Aorta (tissue), 5 donors: Measurements from ENCODE around the gene WBP1L. TPM values are rescaled to one million over a fixed set of nuclear protein-coding genes. Genes with fewer than 3 reads are reported as not detected.
"Not testable (repeated sequence)": the region's sequence is repeated elsewhere in the genome, so short reads cannot be mapped to it uniquely, and the experiment has no call there.

Experiments used
- ATAC-seq: fragments of 200-7000 bp; cut with Tn5 transposase; one replicate; pipeline ENCODE4 v1.9.1; 2022; ENCODE audit warnings: moderate library complexity; ENCODE audit not compliant: low FRiP score
- DNase-seq, 2 donors: peaks; one replicate each; pipeline ENCODE4 v3.0.0-alpha.2; 2020
- H3K27ac ChIP-seq, 2 donors: one replicate each; pipeline ENCODE4 v1.5.1; 2013; ENCODE audit warnings: low read length in 2 of 2, mild to moderate bottlenecking in 2 of 2, moderate library complexity in 2 of 2, control low read depth in 1 of 2, inconsistent platforms in 1 of 2, low read depth in 1 of 2
- H3K27me3 ChIP-seq, 2 donors: one replicate each; pipeline ENCODE4 v1.6.1; 2013; ENCODE audit warnings: control low read depth in 1 of 2, low read length in 1 of 2, mild to moderate bottlenecking in 1 of 2, moderate library complexity in 1 of 2; ENCODE audit not compliant: insufficient read depth in 2 of 2, control insufficient read depth in 1 of 2
- H3K36me3 ChIP-seq, 2 donors: one replicate each; pipeline ENCODE4 v1.6.1; 2013; ENCODE audit warnings: control low read depth in 1 of 2, low read length in 1 of 2, mild to moderate bottlenecking in 1 of 2; ENCODE audit not compliant: insufficient read depth in 2 of 2, control insufficient read depth in 1 of 2
- H3K4me1 ChIP-seq, 2 donors: one replicate each; pipeline ENCODE4 v1.6.1; 2013; ENCODE audit warnings: low read length in 2 of 2, control low read depth in 1 of 2, mild to moderate bottlenecking in 1 of 2, moderate library complexity in 1 of 2; ENCODE audit not compliant: insufficient read depth in 2 of 2, control insufficient read depth in 1 of 2
- H3K4me3 ChIP-seq, 2 donors: one replicate each; pipeline ENCODE4 v1.5.1; 2013; ENCODE audit warnings: low read length in 2 of 2, control low read depth in 1 of 2, mild to moderate bottlenecking in 1 of 2
- H3K9me3 ChIP-seq: one replicate; pipeline ENCODE4 v1.6.1; 2013; ENCODE audit warnings: mild to moderate bottlenecking, low read length; ENCODE audit not compliant: control insufficient read depth
- WGBS, 2 donors: extraction: QIAGEN DNeasy Blood & Tissue Kit; methylation state at CpG; one replicate each; pipeline ENCODE4 v1.1.7; 2013; 5-methylcytosine and 5-hydroxymethylcytosine counted together
- intact Hi-C, 2 donors: fragments of 100-400 bp; cut with DNase I; formaldehyde crosslinking; loops; one replicate each; pipeline versions ENCODE4 v1.14.2 to v1.15.0; 2022
- polyA plus RNA-seq, 2 donors: library from polyadenylated mRNA; stranded (reverse); fragments of 200-250 nt; gene quantifications; one replicate each; pipeline ENCODE4 v1.2.3, GENCODE V29; 2013
- total RNA-seq, 2 donors: library from RNA; stranded (reverse); fragmentation: NEBNext Ultra II Directional; extraction: Animal tissue kit (Norgen Biotek cat#: 25700); gene quantifications; one replicate each; pipeline ENCODE4 v1.2.1, GENCODE V29; 2021
- donor health status: healthy with polysubstance abuse.
- donor health status: Bipolar disorder and iron deficiency.
- donor health status: DM: no; HTN: no; CAD: no.
- donor health status: DM: no; HTN: no; CAD: no.
- donor health status: DM: yes; HTN: yes; CAD: no.

The WBP1L gene
- total and polyA plus RNA-seq, 4 donors, result 22.4 to 84.7 (median 61.4) TPM

DNA sequence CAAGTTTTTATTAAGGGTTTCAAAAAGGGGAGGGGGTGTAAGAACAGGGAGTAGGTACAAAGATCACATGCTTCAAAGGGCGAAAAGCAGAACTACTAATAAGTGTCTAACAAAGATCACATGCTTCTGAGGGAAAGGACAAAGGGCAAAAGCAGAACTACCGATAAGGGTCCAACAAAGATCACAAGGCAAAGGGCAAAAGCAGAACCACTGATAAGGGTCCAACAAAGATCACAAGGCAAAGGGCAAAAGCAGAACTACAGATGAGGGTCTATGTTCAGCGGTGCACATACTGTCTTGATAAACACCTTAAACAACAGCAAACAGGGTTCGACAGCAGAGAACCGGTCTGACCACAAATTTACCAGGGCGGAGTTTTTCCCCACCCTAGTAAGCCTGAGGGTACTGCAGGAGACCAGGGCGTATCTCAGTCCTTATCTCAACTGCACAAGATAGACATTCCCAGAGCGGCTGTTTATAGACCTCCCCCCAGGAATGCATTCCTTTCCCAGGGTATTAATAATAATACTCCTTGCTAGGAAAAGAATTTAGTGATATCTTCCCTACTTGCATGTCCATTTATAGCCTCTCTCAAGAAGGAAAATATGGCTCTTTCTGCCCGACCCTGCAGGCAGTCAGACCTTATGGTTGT lies 94.7 kb downstream of the WBP1L start:
- not testable (repeated sequence) for H3K4me1 ChIP-seq, H3K9me3 ChIP-seq, ATAC-seq, H3K27ac ChIP-seq, DNase-seq, H3K36me3 ChIP-seq, H3K27me3 ChIP-seq, H3K4me3 ChIP-seq
- 77 to 80% methylated on average over 9 of the region's 9 CpGs for WGBS, 2 donors
- intact Hi-C loops, result loop anchor here (5.0 to 10.0 kb wide), 4 partner anchors 64 to 496 kb away; partner anchors contain the start of gene RPEL1 (in 1 of the 2)

DNA sequence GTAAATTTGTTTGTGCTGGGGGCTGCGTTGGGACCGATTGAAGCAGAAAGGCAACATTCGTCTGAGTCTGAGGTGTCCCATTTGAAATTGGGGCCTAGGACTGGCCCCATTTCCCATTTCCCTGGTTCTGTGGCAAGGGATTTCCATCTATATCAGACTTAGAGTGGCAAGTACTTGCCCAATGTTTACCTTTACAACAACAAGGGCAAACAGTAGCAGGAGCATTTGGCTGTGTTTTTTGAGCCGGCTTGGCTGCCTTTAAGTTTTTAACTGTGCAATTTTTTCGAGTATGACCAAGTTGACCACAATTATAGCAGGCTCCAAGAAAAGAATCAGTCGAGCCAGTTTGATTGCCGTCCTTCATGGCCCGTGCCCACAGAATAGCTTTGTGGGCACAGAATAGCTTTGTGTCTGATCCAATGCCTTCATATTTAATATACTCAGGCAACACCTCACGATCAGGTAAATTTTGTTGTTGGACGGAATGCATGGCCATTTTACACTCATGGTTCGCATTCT lies 98.1 kb downstream of the WBP1L start:
- 84 to 88% methylated on average over 11 of the region's 11 CpGs for WGBS, 2 donors
- intact Hi-C loops, result no loop called here

DNA sequence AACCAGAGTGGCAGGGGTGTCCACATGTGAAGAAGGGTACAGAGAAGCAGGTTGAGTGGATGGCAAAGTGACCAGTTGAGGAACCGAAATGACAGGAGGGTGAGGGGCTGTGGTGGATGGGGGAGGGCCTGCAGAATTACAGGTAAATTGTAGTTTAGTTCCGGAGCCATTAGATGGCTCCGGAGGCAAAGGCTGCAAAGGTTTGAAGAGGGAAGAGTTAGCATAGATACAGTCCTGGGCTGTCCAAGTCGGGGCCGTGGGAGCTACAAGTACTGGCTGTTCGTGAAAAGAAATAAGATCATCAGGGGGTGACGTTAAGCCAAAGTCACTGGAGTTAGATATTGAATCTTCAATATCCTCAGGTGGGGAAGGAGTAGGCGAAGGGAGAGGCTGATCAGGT lies 99.4 kb downstream of the WBP1L start:
- H3K27ac ChIP-seq, H3K36me3 ChIP-seq, DNase-seq, ATAC-seq, H3K27me3 ChIP-seq, H3K4me3 ChIP-seq, H3K9me3 ChIP-seq, H3K4me1 ChIP-seq, intact Hi-C loops: not testable (repeated sequence)
- WGBS, 2 donors, result 52 to 68% methylated on average over 8 of the region's 8 CpGs

More for the DNA sequence above, 98.1 kb downstream of the WBP1L start:
- Histone ChIP-seq H3K4me1 (no peaks in the 10 kb centered on the region), H3K36me3 (no peaks in the 10 kb centered on the region), H3K27me3 (no peaks in the 10 kb centered on the region), H3K27ac (no peak overlapping the region), H3K9me3 (no peaks in the 10 kb centered on the region), H3K4me3 (no peak overlapping the region)
- DNase-seq (no peak), ATAC-seq (no peak)

DNA sequence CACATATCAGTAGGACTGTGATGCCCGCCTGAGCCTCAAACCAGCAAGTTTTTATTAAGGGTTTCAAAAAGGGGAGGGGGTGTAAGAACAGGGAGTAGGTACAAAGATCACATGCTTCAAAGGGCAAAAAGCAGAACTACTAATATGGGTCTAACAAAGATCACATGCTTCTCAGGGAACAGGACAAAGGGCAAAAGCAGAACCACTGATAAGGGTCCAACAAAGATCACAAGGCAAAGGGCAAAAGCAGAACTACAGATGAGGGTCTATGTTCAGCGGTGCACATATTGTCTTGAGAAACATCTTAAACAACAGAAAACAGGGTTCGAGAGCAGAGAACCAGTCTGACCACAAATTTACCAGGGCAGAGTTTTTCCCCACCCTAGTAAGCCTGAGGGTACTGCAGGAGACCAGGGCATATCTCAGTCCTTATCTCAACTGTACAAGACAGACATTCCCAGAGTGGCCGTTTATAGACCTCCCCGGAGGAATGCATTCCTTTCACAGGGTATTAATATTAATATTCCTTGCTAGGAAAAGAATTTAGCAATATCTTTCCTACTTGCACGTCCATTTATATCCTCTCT lies 100.5 kb downstream of the WBP1L start:
- H3K4me1 ChIP-seq, H3K27ac ChIP-seq, H3K27me3 ChIP-seq, intact Hi-C loops, ATAC-seq, H3K9me3 ChIP-seq, H3K36me3 ChIP-seq, DNase-seq, H3K4me3 ChIP-seq: not testable (repeated sequence)
- 55 to 59% methylated on average over 6 of the region's 6 CpGs for whole genome bisulfite sequencing, 2 donors

DNA sequence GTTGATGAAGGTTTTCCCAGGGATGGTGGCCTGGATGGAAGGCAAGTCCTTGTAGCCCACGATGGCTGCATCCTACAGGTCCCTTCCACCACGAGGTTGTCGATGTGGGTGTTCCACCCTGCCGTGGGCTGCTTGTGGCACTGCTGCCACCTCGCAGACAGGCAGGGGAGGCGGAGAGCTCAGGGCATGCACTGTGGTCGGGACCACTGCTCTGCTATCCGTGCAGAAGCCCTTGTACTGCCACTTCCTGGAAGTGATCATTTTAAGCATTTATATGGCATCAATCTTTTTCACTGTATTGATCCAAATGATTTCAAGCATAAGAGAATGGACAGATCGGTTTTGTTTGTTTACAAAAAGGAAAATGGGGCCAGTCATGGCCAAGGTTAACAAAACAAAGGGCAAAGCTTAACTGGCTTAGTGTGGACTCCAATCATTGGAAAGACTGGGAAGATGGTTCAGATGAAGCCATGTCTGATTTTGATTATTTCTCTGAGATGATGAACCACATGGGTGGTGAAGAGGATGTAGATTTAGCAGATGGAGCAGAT lies 101.7 kb downstream of the WBP1L start:
- no peak for DNase-seq

DNA sequence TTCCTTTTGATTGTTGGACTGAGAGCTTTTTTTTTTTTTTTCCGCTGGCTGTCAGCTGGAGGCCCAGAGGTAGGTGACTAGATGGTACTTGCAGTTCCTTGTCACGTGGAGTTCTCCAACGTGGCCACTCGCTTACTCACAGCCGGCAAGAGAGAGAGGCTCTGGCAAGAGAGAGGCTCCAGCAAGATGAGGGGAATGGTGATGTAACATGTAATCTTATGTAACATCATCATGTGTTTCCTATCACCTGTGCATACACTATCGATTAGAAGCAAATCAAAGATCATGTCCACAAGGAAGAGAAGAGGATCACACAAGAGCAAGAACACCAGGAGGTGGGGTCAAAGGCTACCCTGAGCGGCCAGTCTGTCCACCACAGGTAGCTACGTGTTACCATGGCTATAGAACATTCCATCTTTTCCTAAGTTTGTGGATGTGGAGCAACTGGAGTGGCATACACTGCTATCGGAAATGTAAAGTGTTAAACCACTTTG lies 106.3 kb downstream of the WBP1L start:
- 80 to 84% methylated on average over 9 of the region's 9 CpGs for WGBS, 2 donors
- Histone ChIP-seq H3K4me3 (no peak overlapping the region), H3K27me3 (no peaks in the 10 kb centered on the region), H3K9me3 (no peaks in the 10 kb centered on the region), H3K4me1 (no peaks in the 10 kb centered on the region), H3K36me3 (no peaks in the 10 kb centered on the region), H3K27ac (no peak overlapping the region)
- DNase-seq (no peak), ATAC-seq (no peak)
- intact Hi-C loops, result no loop called here

More for the DNA sequence above, 101.7 kb downstream of the WBP1L start:
- no peak overlapping the region for H3K4me3 ChIP-seq
- H3K27ac ChIP-seq, result no peak overlapping the region
- ATAC-seq, result no peak
- intact Hi-C loops, result no loop called here
- H3K9me3 ChIP-seq, result no peaks in the 10 kb centered on the region
- H3K4me1 ChIP-seq, result no peaks in the 10 kb centered on the region
- H3K27me3 ChIP-seq, result no peaks in the 10 kb centered on the region
- WGBS, 2 donors, result 79 to 90% methylated on average over 9 of the region's 9 CpGs
- no peaks in the 10 kb centered on the region for H3K36me3 ChIP-seq

DNA sequence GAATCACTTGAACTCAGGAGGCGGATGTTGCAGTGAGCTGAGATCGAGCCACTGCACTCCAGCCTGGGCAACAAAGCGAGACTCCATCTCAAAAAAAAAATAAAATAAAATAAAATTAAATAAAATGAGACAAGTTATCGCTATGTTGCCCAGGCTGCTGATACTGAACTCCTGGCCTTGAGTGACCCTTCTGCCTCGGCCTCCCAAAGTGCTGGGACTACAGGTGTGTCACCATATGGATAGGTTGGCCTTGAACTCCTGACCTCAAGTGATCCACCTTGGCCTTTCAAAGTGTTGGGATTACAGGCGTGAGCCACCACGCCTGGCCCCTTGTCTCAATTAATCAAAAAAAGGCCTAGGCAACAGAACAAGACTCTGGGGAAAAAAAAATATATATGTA lies 109.5 kb downstream of the WBP1L start:
- H3K27me3 ChIP-seq, H3K4me3 ChIP-seq, intact Hi-C loops, H3K4me1 ChIP-seq, H3K9me3 ChIP-seq, ATAC-seq, DNase-seq, H3K36me3 ChIP-seq, H3K27ac ChIP-seq: not testable (repeated sequence)
- 97 to 98% methylated on average over 7 of the region's 7 CpGs for whole genome bisulfite sequencing, 2 donors

DNA sequence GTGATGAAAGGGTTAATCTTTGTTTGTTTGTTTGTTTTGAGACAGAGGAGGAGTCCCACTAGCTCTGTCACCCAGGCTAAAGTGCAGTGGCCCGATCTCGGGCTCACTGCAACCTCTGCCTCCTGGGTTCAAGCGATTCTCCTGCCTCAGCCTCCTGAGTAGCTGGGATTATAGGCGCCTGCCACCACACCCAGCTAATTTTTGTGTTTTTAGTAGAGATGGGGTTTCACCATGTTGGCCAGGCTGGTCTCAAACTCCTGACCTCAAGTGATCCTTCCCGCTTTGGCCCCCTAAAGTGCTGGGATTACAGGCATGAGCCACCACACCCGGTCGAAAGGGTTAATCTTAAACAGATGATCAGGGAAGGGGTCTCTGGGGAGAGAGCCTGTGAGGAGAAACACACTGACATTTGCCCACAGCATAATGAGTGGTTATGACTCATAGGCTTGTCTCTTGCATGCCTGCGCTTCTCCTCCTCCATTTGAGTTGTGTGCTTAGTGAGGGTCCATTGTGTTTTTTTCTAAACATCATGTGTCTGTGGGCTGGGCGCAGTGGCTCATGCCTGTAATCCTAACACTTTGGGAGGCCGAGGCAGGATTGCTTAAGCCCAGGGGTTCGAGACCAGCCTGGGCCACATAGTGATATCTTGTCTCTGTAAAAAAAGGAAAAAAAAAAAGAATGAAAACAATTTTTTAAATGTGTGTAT lies 112.1 kb downstream of the WBP1L start:
- H3K36me3 ChIP-seq, H3K9me3 ChIP-seq, ATAC-seq, H3K4me1 ChIP-seq, H3K27me3 ChIP-seq, H3K27ac ChIP-seq, intact Hi-C loops, DNase-seq, H3K4me3 ChIP-seq: not testable (repeated sequence)
- 73 to 75% methylated on average over 10 to 11 of the region's 11 CpGs for WGBS, 2 donors
